ENCODE measurements around the gene ZNF512.

The ZNF512 gene

GRCh38 chr2:27667446-27667845, 84.6 kb downstream of the ZNF512 start:
- no peak for TF ChIP-seq CTCF (IDR thresholded peaks at IDR 0.05; ENCODE audit: low read depth, low read length)
- H3K4me3 ChIP-seq (ENCODE audit: low read depth, low read length) = no peak overlapping the region

DNA sequence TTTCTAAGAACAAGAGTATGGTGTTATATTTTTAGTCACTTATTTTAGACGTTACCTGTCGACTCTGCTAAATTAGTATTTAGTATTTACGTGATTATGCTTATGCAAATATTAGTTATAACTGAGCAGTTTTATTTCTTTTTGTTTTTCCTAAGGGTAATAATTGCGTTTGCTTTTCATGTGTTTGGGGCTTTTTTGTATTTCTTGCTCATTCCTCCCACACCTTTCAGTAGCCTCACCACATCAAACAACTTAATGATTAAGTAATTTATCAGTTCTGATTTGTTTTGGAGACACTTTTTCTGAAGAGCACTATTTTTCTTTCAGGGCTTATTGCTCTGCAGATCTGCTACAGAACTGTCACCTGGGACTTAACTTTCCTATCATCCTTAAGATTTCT, 88.4 kb downstream of the ZNF512 start:
- no peak overlapping the region for H3K4me3 ChIP-seq (ENCODE audit: low read depth, low read length)
- no peak for TF ChIP-seq CTCF (IDR thresholded peaks at IDR 0.05; ENCODE audit: low read depth, low read length)

All from WI38 (cell line).